Stimulated activated memory B cell treated with anti-CD40 and anti-IgM and Interleukin-4, amounts not matched to agents 10 μg/mL and 1 μg/mL and 100 μg/mL, for 72 hours (primary cell): ENCODE measurements around the gene PARP15.

ENCODE experiments used
- ATAC-seq: fragments of 150-1000 bp; cut with Tn5 transposase; 2 replicates; pipeline ENCODE4 v1.10.0; 2021
- H3K27ac Mint-ChIP-seq: one replicate; pipeline ENCODE4 v1.8.0; 2022; ENCODE audit warnings: mild to moderate bottlenecking, mixed read lengths
- H3K27me3 Mint-ChIP-seq: one replicate; pipeline ENCODE4 v1.8.0; 2022; ENCODE audit warnings: mixed read lengths
- H3K36me3 Mint-ChIP-seq: one replicate; pipeline ENCODE4 v1.8.0; 2022; ENCODE audit warnings: mixed read lengths
- H3K4me1 Mint-ChIP-seq: one replicate; pipeline ENCODE4 v1.8.0; 2022; ENCODE audit warnings: mixed read lengths
- H3K4me3 Mint-ChIP-seq: one replicate; pipeline ENCODE4 v1.8.0; 2022; ENCODE audit warnings: mild to moderate bottlenecking, moderate library complexity, mixed read lengths
- H3K9me3 Mint-ChIP-seq: one replicate; pipeline ENCODE4 v1.8.0; 2022; ENCODE audit warnings: mixed read lengths

PARP15 gene

GRCh38 chr3:122587572-122587971 lies 10.1 kb downstream of the PARP15 start:
- H3K9me3 Mint-ChIP-seq, result peaks cover 8% of the 10 kb centered on the region
- no peak overlapping the region for H3K4me3 Mint-ChIP-seq
- no peak for ATAC-seq
- H3K36me3 Mint-ChIP-seq, result peaks cover 43% of the 10 kb centered on the region
- peaks cover 64% of the 10 kb centered on the region for H3K4me1 Mint-ChIP-seq
- no peaks in the 10 kb centered on the region for H3K27me3 Mint-ChIP-seq
- H3K27ac Mint-ChIP-seq, result peak overlapping the region; percentile 66

- H3K9me3 Mint-ChIP-seq, result peaks cover under 1% of the 10 kb centered on the region
- peaks cover 28% of the 10 kb centered on the region for H3K36me3 Mint-ChIP-seq
- H3K4me3 Mint-ChIP-seq, result no peak overlapping the region
- no peaks in the 10 kb centered on the region for H3K27me3 Mint-ChIP-seq
- peak; percentile 64 for ATAC-seq
- peak overlapping the region; percentile 84 for H3K27ac Mint-ChIP-seq
- peaks cover 62% of the 10 kb centered on the region for H3K4me1 Mint-ChIP-seq
Observed at GRCh38 chr3:122589297-122589696, 11.8 kb downstream of the PARP15 start.

GRCh38 chr3:122590610-122591009 lies 13.2 kb downstream of the PARP15 start:
- H3K27me3 Mint-ChIP-seq, result no peaks in the 10 kb centered on the region
- no peak for ATAC-seq
- H3K4me3 Mint-ChIP-seq, result no peak overlapping the region
- peaks cover 64% of the 10 kb centered on the region for H3K4me1 Mint-ChIP-seq
- H3K9me3 Mint-ChIP-seq, result no peaks in the 10 kb centered on the region
- H3K36me3 Mint-ChIP-seq, result peaks cover 23% of the 10 kb centered on the region
- H3K27ac Mint-ChIP-seq, result peak overlapping the region; percentile 84

GRCh38 chr3:122594025-122594424 lies 16.6 kb downstream of the PARP15 start:
- Mint-ChIP-seq H3K9me3 (peaks cover 3% of the 10 kb centered on the region), H3K27me3 (no peaks in the 10 kb centered on the region), H3K4me3 (no peak overlapping the region), H3K4me1 (peaks cover 44% of the 10 kb centered on the region), H3K27ac (no peak overlapping the region), H3K36me3 (peaks cover 34% of the 10 kb centered on the region)
- ATAC-seq, result no peak

GRCh38 chr3:122598151-122598550 lies 20.7 kb downstream of the PARP15 start:
- Mint-ChIP-seq H3K36me3 (peaks cover 47% of the 10 kb centered on the region), H3K4me1 (peaks cover 52% of the 10 kb centered on the region), H3K9me3 (peaks cover 3% of the 10 kb centered on the region), H3K4me3 (no peak overlapping the region), H3K27me3 (no peaks in the 10 kb centered on the region), H3K27ac (peak overlapping the region; percentile 77)
- no peak for ATAC-seq

- no peak for ATAC-seq
- Mint-ChIP-seq H3K4me1 (peaks cover 56% of the 10 kb centered on the region), H3K27me3 (no peaks in the 10 kb centered on the region), H3K27ac (peak overlapping the region; percentile 77), H3K9me3 (peaks cover 3% of the 10 kb centered on the region), H3K36me3 (peaks cover 51% of the 10 kb centered on the region), H3K4me3 (no peak overlapping the region)
Observed at GRCh38 chr3:122598556-122598955, 21.1 kb downstream of the PARP15 start.

- H3K4me3 Mint-ChIP-seq, result no peak overlapping the region
- ATAC-seq, result no peak
- H3K36me3 Mint-ChIP-seq, result peaks cover 32% of the 10 kb centered on the region
- H3K9me3 Mint-ChIP-seq, result no peaks in the 10 kb centered on the region
- H3K27ac Mint-ChIP-seq, result no peak overlapping the region
- H3K27me3 Mint-ChIP-seq, result no peaks in the 10 kb centered on the region
- H3K4me1 Mint-ChIP-seq, result peaks cover 50% of the 10 kb centered on the region
Observed at GRCh38 chr3:122602011-122602710, 24.7 kb downstream of the PARP15 start.

- Mint-ChIP-seq H3K9me3 (no peaks in the 10 kb centered on the region), H3K36me3 (peaks cover 39% of the 10 kb centered on the region), H3K4me1 (peaks cover 56% of the 10 kb centered on the region), H3K27ac (no peak overlapping the region), H3K4me3 (no peak overlapping the region), H3K27me3 (no peaks in the 10 kb centered on the region)
- no peak for ATAC-seq
Observed at GRCh38 chr3:122603056-122603455, 25.6 kb downstream of the PARP15 start.

- no peak overlapping the region for H3K4me3 Mint-ChIP-seq
- no peaks in the 10 kb centered on the region for H3K27me3 Mint-ChIP-seq
- H3K4me1 Mint-ChIP-seq, result peaks cover 51% of the 10 kb centered on the region
- H3K36me3 Mint-ChIP-seq, result peaks cover 41% of the 10 kb centered on the region
- no peak overlapping the region for H3K27ac Mint-ChIP-seq
- ATAC-seq, result no peak
- H3K9me3 Mint-ChIP-seq, result no peaks in the 10 kb centered on the region
Observed at GRCh38 chr3:122606330-122606729, 28.9 kb downstream of the PARP15 start.

GRCh38 chr3:122608916-122609315 lies 31.5 kb downstream of the PARP15 start:
- H3K27me3 Mint-ChIP-seq, result no peaks in the 10 kb centered on the region
- H3K27ac Mint-ChIP-seq, result peak overlapping the region; percentile 42
- H3K9me3 Mint-ChIP-seq, result no peaks in the 10 kb centered on the region
- no peak overlapping the region for H3K4me3 Mint-ChIP-seq
- H3K36me3 Mint-ChIP-seq, result peaks cover 45% of the 10 kb centered on the region
- peaks cover 41% of the 10 kb centered on the region for H3K4me1 Mint-ChIP-seq
- ATAC-seq, result no peak

- Mint-ChIP-seq H3K9me3 (no peaks in the 10 kb centered on the region), H3K27me3 (no peaks in the 10 kb centered on the region), H3K36me3 (peaks cover 50% of the 10 kb centered on the region), H3K4me3 (peak overlapping the region; percentile 15), H3K4me1 (peaks cover 33% of the 10 kb centered on the region), H3K27ac (peak overlapping the region; percentile 42)
- peak; percentile 96 for ATAC-seq
Observed at GRCh38 chr3:122609798-122610559, 32.5 kb downstream of the PARP15 start.

GRCh38 chr3:122612696-122613095 lies 35.2 kb downstream of the PARP15 start:
- Mint-ChIP-seq H3K4me1 (peaks cover 46% of the 10 kb centered on the region), H3K9me3 (no peaks in the 10 kb centered on the region), H3K36me3 (peaks cover 65% of the 10 kb centered on the region), H3K27me3 (no peaks in the 10 kb centered on the region), H3K27ac (peak overlapping the region; percentile 61), H3K4me3 (no peak overlapping the region)
- no peak for ATAC-seq

GRCh38 chr3:122615303-122615702 lies 37.9 kb downstream of the PARP15 start:
- Mint-ChIP-seq H3K4me1 (peaks cover 52% of the 10 kb centered on the region), H3K27ac (peak overlapping the region; percentile 78), H3K4me3 (no peak overlapping the region), H3K9me3 (no peaks in the 10 kb centered on the region), H3K36me3 (peaks cover 65% of the 10 kb centered on the region), H3K27me3 (no peaks in the 10 kb centered on the region)
- no peak for ATAC-seq

- no peak overlapping the region for H3K4me3 Mint-ChIP-seq
- no peaks in the 10 kb centered on the region for H3K27me3 Mint-ChIP-seq
- no peaks in the 10 kb centered on the region for H3K9me3 Mint-ChIP-seq
- peaks cover 75% of the 10 kb centered on the region for H3K4me1 Mint-ChIP-seq
- H3K36me3 Mint-ChIP-seq, result peaks cover 65% of the 10 kb centered on the region
- peak overlapping the region; percentile 78 for H3K27ac Mint-ChIP-seq
- no peak for ATAC-seq
Observed at GRCh38 chr3:122618614-122619013, 41.2 kb downstream of the PARP15 start.

- no peaks in the 10 kb centered on the region for H3K27me3 Mint-ChIP-seq
- peaks cover 69% of the 10 kb centered on the region for H3K36me3 Mint-ChIP-seq
- no peak for ATAC-seq
- no peak overlapping the region for H3K4me3 Mint-ChIP-seq
- peaks cover 79% of the 10 kb centered on the region for H3K4me1 Mint-ChIP-seq
- H3K9me3 Mint-ChIP-seq, result no peaks in the 10 kb centered on the region
- H3K27ac Mint-ChIP-seq, result peak overlapping the region; percentile 78
Observed at GRCh38 chr3:122619040-122619439, 41.6 kb downstream of the PARP15 start.

- Mint-ChIP-seq H3K4me1 (peaks cover 79% of the 10 kb centered on the region), H3K9me3 (no peaks in the 10 kb centered on the region), H3K4me3 (no peak overlapping the region), H3K27ac (peak overlapping the region; percentile 78), H3K27me3 (no peaks in the 10 kb centered on the region), H3K36me3 (peaks cover 67% of the 10 kb centered on the region)
- ATAC-seq, result no peak
Observed at GRCh38 chr3:122620399-122620798, 42.9 kb downstream of the PARP15 start.
